HG03159 (cell line): ENCODE data around the gene CDH24.

ENCODE experiments used
- ATAC-seq: cut with Tn5 transposase; IDR thresholded peaks from one replicate; pipeline ENCODE4 v1.9.1; 2021; ENCODE audit warnings: mild to moderate bottlenecking, moderate library complexity; ENCODE audit not compliant: unreplicated experiment

CDH24 gene

DNA sequence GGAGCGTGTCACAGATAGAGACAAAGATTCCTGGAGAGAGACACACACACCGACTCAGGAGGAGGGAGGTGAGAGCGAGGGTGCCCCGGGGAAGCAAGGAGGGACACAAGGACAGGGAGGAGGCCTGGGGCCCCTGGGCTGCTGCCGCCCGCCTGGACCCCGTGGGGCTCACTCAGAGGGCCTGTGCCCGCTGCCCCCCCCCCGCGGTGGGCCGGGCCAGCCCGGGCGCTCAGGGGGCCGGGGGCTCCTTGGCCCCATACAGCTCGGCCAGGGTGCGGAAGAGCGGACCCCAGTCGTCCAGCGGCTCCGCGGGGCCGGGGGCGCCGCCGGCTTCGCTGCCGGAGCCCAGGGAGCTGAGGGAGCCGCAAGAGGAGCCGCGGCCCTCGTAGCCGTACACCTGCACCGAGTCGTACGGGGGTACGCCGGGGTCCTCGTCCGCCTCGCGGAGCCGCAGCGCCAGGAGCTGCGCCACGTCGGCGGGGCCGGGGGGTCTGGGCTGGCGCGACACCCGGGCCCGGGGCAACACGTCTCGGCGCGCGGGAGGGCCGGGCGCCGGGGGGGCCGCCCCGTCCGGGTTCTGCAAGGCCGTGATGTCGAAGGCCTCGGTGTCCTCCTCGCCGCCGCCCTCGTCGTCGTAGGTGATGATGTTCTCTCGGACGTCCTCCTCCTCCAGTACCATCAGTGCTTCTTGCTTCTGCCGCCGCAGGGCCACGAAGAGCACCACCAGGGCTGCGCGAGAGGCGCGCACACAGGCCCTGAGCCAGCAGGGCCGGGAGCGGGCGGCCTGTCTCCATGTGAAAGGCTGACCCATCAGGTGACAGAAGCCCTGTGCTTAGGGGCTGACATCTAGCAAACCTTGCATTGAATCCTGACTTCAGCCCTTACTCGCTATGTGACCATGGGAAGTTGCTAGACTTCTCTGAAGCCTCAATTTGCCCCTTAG, 9.3 kb downstream of the CDH24 start:
- ATAC-seq: no peak

DNA sequence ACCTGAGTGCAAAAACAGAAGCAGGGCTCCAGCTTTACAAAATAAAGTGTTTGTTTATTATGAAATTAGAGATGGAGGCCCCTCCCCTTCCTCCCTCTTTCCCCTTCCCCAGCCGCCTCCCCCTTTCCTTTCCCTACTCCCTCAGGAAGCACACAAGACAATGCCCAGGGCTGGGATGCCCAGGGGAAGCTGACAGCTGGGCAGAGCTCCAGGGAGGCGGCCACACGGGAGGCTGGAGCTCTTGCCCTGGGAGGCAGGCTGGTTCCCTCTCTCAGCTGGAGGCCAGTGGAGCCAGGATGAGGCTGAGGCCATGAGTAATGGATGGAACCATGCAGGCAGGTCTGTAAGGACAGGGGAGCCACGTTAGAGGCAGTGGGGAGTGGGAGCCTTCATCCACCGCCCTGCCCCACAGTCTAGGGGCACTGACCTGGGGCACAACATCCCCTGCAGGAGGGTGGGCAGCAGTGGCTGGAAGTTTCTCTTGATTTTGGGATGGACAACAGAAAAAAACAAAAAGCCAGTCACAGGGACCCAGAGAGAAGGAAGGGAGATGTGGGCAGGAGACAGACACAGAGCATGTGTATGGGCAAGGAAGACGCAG, 10.2 kb downstream of the CDH24 start:
- no peak for ATAC-seq

DNA sequence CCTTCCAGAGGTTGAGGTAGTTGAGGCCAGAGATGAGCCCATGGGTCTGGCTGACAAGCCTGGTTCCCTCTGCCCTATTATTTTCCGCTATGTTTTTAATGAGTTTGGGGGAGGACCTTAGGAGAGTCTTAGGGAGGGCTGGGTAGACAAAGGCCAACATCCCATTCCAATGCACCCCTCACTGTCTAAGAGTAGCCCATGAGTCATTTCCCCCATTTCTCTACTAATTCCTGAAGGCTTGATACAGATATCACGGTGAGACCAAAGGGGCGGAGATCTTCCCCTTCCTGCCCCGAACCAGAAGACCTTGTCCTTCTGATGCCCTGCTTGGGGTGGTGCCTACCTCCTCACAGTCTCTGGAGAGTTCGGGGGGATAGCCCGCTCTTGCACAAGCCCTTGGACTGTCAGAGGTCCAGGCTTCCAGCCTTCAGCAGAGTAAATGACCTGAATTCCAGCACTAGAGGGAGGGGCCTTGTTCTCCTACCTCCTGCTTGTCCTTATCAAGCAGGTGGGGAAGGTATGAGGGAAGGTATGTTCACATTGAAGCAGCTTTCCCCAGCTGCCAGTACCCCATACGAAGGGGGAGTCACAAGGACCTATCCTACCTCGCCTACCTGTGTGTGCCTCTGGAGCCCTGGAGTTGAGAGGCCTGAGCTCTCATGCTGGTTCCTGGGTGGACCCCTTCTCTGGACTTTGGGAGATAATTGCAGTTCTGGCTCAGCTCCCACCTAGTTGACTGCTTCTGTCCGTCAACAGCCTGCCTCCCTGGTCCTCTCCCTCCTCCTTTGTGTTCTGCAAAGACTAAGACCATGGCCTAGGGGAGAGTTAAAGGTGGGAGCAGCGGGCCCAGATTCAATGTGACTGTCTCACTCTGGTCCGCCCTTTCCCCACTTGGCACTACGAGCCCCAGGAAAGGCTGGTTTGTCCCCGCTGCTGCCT, 11.6 kb downstream of the CDH24 start:
- ATAC-seq: no peak

DNA sequence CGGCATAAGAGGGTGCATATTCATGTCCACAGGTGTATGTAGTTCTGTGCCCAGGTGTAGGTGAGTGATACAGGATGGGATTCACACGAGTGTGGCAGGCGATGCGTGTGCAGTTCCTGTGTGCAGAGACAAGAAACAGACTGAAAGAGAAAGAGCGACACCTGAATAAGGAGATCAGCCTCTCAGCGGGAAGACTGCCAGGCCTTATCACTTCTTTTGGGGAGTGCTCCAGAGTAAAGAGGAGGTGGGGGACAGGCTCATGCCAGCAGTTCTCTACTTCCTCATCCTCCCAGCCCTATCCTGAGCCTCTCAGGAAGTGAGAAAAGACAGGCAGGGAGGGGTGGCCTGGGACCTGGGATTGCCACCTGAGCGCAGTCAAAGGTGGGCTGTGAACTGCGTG, 12.5 kb downstream of the CDH24 start:
- ATAC-seq: no peak

DNA sequence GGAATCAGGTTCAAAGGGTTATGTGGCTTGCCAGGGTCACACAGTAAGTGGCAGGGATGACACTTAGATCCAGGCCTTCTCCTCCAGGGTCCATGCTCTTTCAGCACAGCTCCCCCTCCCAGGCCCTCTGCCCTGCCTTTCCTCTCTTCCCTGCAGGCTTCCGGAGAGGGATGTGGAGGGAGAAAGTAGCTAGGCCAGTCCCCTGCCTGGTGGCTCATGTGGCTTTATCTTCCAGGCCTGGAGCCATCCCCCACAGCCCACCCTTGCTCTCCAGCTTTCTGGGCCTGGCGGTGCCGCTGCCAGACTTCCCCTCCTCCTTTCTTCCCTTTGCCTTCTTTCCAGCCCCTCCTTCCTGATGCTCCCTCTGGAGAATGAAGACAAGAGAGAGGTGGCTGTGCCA, 13.6 kb downstream of the CDH24 start:
- no peak for ATAC-seq

DNA sequence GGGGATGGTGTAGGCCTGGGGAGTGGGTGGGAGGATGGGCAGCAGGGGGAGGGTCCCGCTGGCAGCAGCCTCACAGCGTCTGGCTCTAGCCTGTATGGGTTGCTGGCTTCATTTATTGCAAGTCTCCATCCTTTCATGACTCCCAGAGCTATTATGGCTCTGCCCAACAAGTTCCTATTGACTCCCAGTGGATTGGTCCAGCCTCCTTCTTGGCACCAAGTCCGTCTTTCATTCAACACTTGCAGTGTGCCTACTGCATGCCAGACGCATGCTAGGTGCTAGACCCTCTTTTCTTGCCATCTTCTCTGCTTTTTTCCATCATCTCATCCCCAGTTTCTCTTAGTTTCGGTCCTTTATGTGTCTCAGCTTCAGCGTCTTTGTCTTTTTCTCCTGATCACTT, 14.2 kb downstream of the CDH24 start:
- ATAC-seq: no peak

DNA sequence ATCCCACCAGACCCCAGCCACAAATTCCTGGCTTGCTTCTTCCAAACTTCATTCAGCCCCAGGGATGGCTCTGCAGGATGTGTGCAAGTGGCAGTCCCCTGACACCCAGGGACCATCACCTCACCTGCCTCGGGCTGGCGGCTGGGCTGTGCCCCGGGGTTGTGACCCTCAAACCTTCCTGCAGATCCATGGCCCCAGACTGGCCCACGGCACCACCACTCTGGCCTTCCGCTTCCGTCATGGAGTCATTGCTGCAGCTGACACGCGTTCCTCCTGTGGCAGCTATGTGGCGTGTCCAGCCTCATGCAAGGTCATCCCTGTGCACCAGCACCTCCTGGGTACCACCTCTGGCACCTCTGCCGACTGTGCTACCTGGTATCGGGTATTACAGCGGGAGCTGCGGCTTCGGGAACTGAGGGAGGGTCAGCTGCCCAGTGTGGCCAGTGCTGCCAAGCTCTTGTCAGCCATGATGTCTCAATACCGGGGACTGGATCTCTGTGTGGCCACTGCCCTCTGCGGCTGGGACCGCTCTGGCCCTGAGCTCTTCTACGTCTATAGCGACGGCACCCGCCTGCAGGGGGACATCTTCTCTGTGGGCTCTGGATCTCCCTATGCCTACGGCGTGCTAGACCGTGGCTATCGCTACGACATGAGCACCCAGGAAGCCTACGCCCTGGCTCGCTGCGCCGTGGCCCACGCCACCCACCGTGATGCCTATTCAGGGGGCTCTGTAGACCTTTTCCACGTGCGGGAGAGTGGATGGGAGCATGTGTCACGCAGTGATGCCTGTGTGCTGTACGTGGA, 15.0 kb downstream of the CDH24 start, which contains the start of gene PSMB11:
Gene PSMB11 (plus strand): TSS at position 51 of the 804 bp plus-strand sequence. CDS start 14 bp downstream, at position 65.
- ATAC-seq: no peak

DNA sequence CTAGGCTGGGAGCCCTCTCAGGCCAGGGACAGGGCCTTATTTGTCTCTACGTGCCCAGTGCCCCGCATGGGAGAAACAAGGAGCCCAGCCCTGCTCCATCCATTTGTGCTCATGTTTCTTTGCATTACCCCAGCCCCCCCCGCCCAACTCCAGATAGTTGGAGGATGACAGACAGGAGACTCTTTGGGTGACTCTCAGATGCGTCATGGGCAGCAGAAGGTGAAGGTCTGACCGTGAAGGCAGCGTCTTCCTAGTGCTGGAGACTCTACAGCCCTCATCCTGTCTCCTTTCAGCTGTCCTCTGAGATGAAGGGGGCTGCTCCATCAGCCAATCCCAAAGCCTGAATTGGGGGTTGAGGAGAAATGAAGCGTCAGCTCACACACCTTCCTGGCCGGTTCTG, 15.6 kb downstream of the CDH24 start:
- no peak for ATAC-seq

DNA sequence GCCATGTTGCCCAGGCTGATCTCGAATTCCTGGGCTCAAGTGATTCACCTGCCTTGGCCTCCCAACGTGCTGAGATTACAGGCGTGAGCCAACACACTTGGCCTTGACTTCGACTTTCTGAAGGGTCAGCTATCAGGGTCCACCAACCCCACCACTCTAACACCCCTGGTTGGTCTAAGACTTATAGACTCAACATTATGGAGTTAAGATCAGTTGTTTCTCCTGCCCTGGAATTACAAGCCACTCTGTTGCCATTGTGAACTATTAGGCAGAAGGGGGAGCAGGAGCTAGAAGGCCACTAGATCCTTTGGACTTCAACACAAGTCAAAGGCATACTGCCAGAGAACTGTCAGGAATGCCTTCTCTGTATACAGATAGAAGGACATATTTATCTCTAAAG, 17.2 kb downstream of the CDH24 start:
- no peak for ATAC-seq

DNA sequence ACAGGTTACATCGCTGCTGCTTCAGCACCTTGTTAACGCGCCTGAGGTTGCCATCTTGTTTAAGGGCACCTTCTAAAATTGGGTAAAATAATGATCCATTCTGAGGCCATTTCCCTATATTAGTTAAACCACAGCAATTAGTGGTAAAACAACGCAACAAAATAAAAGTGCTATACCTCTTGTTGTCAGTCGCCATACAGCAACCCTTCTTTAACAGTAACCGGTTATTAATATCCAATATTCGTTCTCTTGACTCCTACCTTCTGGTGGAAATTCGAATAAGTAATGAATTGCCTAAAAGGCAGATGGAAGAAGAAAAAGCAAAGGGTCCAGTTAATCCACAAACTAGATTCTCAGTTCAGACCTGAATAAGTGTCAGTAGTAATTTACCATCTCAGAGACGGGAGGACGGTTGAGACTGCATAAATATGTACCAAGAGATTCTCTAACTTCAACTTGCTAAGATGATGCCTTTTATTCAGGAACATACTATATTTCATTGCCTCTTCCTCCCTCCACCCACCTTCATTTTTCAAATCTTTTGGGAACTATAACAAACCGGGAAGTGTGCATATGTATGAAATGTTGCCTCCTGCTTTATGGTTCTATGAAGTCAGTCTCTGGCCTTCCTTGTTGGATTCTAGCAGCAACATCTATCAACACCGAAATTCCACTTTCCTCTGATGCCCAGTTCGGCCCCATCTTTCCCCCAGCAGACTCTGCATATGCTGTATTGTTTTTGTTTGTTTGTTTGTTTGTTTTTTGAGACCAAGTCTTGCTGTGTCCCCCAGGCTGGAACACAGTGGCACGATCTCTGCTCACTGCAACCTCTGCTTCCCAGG, 21.8 kb downstream of the CDH24 start:
- ATAC-seq: no peak

DNA sequence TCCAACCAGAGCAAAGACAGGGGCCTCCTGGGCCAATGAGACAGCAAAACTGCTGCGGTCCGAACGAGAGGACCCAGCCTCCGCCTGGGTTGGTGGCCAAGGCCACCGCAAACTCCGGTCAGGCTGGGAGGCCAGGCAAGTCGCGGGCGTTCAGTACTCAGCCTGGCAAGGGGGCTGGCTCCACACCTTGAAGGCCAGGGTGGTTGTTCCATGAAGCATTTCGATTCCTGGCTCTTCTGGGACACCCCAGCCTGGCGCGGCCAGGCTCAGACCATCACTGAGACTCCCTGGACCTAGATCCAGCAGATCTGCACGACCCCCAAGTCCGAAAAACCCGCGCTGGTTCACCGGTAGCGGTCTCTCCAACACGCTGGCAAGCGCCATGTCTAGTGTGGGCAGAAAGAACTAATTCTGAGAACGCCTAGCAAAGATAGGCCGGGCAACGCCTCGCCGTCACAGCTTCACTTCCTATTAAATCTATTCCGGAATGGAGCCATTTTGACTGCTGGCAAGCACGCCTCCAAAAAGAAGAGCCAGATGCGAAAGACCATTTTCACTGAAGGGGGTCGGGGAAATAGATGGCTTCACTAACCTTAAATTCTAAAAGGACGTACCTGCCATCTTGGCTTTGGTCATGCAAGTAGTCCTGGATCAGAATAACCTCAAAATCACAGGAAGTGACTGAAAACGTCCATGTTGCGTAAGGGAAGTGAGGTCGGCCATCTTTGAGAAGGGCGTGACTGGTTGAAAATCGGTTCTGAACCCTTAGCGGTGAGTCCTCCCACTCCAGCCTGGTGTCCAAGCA, 22.6 kb downstream of the CDH24 start, which contains the start of gene PSMB5:
Gene PSMB5 (minus strand): TSS at position 403 of the 805 bp plus-strand sequence. CDS start 19 bp downstream, at position 384.
- peak; percentile 89 for ATAC-seq

DNA sequence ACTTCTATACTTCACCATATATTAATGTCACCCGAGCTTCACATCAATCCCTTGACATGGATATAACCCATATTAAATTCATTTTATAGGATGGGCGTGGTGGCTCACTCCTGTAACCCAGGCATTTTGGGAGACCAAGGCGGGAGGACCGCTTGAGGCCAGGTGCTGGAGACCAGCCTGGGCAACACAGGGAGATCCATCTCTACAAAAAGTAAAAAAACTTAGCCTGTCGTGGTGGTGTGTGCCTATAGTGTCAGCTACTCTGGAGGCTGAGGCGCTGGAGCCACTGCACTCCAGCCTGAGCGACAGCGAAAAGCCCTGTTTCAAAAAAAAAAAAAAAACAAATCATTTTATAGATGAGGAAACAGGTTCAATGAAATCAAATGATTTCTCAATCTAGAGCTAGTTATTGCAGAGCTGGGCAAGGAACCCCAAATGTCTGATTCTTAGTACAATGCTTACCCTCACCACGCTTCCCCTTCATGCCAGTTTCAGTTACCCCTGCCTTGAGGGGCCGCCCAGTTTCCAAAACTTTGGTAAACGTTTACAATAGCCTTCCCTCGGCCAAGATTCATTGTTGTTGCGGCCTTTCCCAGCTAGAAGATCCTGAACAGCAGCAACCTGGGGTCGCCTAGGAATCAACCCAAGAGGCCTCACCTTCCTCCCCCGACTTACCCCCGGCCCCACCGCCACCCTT, 23.4 kb downstream of the CDH24 start:
- no peak for ATAC-seq

DNA sequence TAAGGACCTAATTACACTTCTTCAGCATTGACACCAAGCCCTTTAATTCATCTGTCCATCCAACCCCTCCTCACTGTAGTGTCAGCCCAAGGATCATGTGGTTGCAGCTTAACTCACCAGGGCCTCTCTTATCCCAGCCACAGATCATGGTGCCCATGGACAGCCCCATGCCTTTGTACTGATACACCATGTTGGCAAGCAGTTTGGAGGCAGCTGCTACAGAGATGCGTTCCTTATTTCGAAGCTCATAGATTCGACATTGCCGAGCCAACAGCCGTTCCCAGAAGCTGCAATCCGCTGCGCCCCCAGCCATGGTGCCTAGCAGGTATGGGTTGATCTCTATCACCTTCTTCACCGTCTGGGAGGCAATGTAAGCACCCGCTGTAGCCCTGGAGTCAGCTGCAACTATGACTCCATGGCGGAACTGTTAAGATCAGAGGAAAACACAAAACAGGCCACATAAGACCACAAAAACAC, 24.0 kb downstream of the CDH24 start:
- ATAC-seq: no peak

DNA sequence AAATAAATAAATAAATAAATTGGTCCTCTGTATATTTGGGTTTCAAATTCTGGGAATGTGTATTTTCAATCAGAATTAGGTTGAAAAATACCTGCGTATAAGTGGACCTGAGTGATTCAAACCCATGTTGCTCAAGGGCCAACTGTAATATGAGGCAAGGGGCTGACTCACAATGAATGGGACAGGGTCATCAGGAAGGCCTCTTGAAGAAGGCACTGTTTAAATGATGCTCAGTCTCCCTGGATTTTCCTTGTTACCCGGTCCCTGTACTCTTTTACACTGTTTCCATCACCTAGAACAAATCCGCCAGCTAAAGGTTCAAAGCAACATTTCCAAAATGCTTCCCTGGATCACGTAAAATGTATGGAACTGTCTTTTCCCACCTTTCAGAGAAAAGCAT, 26.4 kb downstream of the CDH24 start:
- ATAC-seq: no peak

DNA sequence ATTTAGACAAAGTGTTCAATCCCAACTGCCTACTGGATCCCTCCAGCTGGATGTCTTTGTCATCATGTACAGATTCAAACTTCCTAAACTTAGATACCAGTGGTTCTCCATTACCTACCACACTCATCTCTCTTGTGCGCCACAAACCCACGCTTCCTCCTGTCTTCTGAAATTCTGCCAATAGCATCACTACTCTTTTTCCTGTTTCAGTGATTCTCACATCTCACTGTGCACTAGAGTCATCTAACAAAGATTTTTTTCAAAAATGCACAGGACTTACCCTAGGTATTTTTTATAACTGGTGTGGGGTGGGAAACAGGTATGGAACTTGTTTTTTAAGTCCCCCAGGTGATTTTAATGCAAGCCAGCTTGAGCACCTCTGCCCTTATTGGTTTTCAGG, 28.5 kb downstream of the CDH24 start:
- ATAC-seq: no peak

DNA sequence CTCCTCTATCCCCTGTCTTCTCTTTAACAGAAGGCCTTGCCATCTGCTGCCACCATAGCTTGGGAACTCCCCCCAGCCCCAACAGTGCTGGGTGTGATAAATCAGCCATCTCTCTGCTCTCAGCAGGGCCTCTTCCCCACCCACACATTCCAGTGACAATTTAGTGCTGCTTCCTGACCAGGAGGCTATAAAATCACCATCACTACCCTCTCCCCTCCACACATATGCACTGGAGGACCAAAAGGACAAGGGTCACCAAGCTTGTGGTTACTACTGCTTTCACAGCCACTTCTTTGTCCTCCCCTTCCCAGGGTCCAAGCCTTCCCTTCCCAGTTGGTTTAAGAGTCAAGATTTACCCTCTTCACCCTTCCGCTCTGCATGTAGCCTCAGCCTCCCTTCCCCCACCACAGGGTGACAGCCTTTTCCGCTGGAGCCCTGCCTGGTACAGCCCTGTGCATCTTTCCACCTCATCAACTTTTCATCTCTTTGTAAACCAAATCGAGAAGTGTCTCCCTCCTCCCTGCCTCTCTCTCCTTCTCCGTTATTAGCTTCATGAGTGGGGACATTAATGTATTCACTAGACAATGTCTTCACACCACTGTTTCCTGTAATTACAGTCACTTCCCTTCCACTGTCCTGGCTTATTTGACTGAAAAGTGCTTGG, 32.0 kb downstream of the CDH24 start:
- no peak for ATAC-seq

DNA sequence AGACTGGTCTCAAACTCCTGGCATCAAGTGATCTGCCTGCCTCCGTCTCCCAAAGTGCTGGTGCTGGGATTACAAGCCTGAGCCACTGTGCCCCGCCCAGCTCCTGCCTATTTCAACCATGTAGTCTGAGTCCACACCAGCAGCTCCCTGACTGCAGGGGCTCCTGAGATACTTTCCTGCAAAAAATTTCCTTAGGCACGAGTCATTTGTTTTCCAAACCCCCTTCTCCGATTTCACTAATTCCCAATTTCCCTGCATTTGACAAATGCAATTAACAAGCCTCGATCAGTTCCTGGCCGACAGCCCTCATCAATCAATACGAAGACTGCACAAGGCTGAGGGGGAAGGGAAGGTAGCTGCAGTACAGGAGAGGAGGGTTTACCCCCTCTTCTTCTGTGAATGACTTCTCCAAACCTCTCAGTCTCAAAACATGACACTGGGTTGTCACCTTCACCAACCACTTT, 32.7 kb downstream of the CDH24 start:
- ATAC-seq: no peak
